Effector CD8-positive, alpha-beta T cell (primary cell): ENCODE data around the gene ZNF536.
"Not testable (repeated sequence)": the region's sequence is repeated elsewhere in the genome, so short reads cannot be mapped to it uniquely, and the experiment has no call there.

Source experiments
- DNase-seq: peaks from one replicate; lab custom pipeline; 2025; lab: John Stamatoyannopoulos, UW

ZNF536 gene

GRCh38 chr19:30446120-30446519 is 73.9 kb downstream of the ZNF536 start:
- not testable (repeated sequence) for DNase-seq

- no peak for DNase-seq
Measured at GRCh38 chr19:30446850-30447552, 74.8 kb downstream of the ZNF536 start.

- DNase-seq: no peak
Measured at GRCh38 chr19:30447553-30447870, 75.3 kb downstream of the ZNF536 start.

GRCh38 chr19:30448386-30449077 is 76.3 kb downstream of the ZNF536 start:
- DNase-seq: no peak

- no peak for DNase-seq
Measured at GRCh38 chr19:30449078-30449590, 77.0 kb downstream of the ZNF536 start.

GRCh38 chr19:30449673-30450072 is 77.5 kb downstream of the ZNF536 start:
- no peak for DNase-seq

GRCh38 chr19:30450100-30450499 is 77.9 kb downstream of the ZNF536 start:
- no peak for DNase-seq

GRCh38 chr19:30450835-30451321 is 78.7 kb downstream of the ZNF536 start:
- no peak for DNase-seq

- no peak for DNase-seq
Measured at GRCh38 chr19:30452931-30453330, 80.7 kb downstream of the ZNF536 start.

- no peak for DNase-seq
Measured at GRCh38 chr19:30453743-30454142, 81.6 kb downstream of the ZNF536 start.

- DNase-seq: no peak
Measured at GRCh38 chr19:30455881-30456280, 83.7 kb downstream of the ZNF536 start.

GRCh38 chr19:30457484-30457883 is 85.3 kb downstream of the ZNF536 start:
- no peak for DNase-seq

- DNase-seq: no peak
Measured at GRCh38 chr19:30459859-30460258, 87.7 kb downstream of the ZNF536 start.

GRCh38 chr19:30464162-30464561 is 92.0 kb downstream of the ZNF536 start:
- no peak for DNase-seq

GRCh38 chr19:30466598-30466997 is 94.4 kb downstream of the ZNF536 start:
- DNase-seq: not testable (repeated sequence)

- DNase-seq: no peak
Measured at GRCh38 chr19:30467239-30467638, 95.1 kb downstream of the ZNF536 start.

GRCh38 chr19:30469774-30470173 is 97.6 kb downstream of the ZNF536 start:
- DNase-seq: no peak

- DNase-seq: no peak
Measured at GRCh38 chr19:30471441-30471840, 99.3 kb downstream of the ZNF536 start.

- DNase-seq: no peak
Measured at GRCh38 chr19:30473334-30473867, 101.2 kb downstream of the ZNF536 start.

GRCh38 chr19:30476997-30477396 is 104.8 kb downstream of the ZNF536 start:
- DNase-seq: no peak

GRCh38 chr19:30479231-30479630 is 107.0 kb downstream of the ZNF536 start:
- DNase-seq: no peak

- no peak for DNase-seq
Measured at GRCh38 chr19:30480097-30480496, 107.9 kb downstream of the ZNF536 start.

GRCh38 chr19:30481063-30481462 is 108.9 kb downstream of the ZNF536 start:
- no peak for DNase-seq
